GM21390 (cell line): ENCODE results near the gene SLC13A4.
"Not testable (repeated sequence)": the region's sequence is repeated elsewhere in the genome, so short reads cannot be mapped to it uniquely, and the experiment has no call there.

ENCODE experiments used
- ATAC-seq: cut with Tn5 transposase; IDR thresholded peaks from one replicate; pipeline ENCODE4 v1.9.1; 2021; ENCODE audit not compliant: unreplicated experiment

SLC13A4 gene

GRCh38 chr7:135697276-135698049, 30.5 kb downstream of the SLC13A4 start:
- ATAC-seq = no peak

- no peak for ATAC-seq
Measured at GRCh38 chr7:135693558-135693957, 34.4 kb downstream of the SLC13A4 start.

DNA sequence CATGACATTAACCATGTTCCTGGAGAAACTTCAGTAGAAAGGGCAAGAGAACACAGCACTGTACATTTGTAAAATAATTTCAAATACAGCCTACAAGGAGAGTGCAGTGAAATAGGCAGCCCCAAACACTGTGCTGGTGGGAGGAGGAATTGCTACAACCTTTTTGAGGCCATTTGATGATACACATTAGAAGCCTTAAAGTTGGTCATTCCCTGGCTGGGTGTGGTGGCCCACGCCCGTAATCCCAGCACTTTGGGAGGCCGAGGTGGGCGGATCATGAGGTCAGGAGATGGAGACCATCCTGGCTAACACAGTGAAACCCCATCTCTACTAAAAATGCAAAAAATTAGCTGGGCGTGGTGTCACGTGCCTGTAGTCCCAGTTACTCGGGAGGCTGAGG, 35.4 kb downstream of the SLC13A4 start:
- not testable (repeated sequence) for ATAC-seq

DNA sequence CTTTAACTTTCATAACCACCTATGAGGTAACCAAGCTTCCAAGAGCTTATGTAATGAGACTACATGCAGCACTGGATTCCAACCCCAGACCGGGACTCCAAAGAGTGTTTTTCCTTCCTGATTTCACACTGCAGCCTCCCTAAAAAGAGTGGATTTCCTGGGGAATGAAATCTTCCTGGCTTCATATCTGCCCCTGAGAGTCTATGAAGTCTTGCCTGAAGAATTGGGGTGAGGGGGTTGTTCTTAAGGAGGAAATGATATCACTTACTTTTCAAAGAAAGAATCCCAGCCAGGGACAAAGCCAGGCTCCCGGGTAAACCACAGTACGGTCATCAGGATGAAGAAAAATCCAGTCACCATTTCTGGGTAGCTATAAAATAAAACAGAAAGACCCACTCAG, 35.9 kb downstream of the SLC13A4 start:
- ATAC-seq = no peak

DNA sequence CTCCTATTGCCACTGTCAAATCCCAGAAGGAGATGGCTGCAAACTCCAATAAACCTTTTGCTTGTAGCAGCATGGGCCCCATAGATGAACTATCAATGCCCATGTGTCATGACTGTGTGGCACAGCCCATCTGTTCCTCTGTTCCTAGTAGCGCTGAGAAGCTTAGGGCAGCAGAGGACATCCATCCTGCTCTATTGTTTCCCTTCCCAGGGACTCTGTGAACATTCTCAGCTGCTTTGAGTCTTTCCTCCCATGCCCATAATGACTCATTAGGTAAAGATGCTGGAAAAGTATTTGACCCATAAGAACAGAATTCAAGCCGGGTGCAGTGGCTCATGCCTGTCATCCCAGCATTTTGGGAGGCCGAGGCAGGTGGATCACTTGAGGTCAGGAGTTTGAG, 37.4 kb downstream of the SLC13A4 start:
- no peak for ATAC-seq

GRCh38 chr7:135687466-135687865, 40.5 kb downstream of the SLC13A4 start:
- ATAC-seq = no peak

GRCh38 chr7:135685306-135686084, 42.5 kb downstream of the SLC13A4 start:
- no peak for ATAC-seq

DNA sequence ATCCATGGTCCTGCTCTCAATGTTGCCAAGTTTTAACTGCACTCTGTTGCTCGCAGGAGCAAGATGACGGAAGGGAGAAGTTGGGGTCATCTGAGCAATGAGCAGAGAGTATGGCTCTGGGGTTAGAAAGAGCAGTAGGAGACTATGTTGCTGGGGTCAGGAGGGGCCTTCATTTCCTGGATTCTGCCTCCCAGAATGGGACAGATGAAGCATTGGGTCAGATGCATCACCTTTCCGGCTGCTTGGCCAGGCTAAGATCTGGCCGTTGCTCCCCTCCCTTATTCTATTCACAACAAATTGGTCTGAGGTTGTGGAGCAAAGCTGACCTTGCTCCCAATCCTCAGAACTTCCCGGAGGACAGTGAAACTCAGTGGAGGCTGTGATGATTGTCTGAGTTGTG, 43.3 kb downstream of the SLC13A4 start:
- no peak for ATAC-seq

DNA sequence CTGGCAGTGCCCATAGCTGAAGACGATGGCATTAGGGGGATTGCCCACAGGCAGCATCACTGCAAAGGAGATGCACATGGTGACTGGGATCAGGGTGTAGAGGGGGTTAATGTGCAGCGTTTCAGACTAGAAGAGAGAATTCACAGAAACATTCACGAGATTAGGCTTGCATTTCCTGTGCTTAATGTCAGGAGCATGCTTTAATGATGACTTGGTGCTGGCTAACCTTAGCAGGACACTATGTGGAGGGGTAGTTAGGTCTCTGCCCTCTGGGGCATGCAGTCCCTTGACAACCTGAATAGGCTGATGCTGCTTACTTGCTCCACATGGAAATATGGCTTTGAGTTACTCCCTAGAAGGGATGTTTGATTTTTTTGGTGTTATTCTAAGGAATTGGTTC, 43.9 kb downstream of the SLC13A4 start:
- no peak for ATAC-seq

- ATAC-seq = no peak
Measured at GRCh38 chr7:135683609-135684008, 44.4 kb downstream of the SLC13A4 start.

GRCh38 chr7:135682191-135682590, 45.8 kb downstream of the SLC13A4 start:
- no peak for ATAC-seq

- ATAC-seq = no peak
Measured at GRCh38 chr7:135681762-135682161, 46.2 kb downstream of the SLC13A4 start.

- no peak for ATAC-seq
Measured at GRCh38 chr7:135678612-135679575, 49.1 kb downstream of the SLC13A4 start.

DNA sequence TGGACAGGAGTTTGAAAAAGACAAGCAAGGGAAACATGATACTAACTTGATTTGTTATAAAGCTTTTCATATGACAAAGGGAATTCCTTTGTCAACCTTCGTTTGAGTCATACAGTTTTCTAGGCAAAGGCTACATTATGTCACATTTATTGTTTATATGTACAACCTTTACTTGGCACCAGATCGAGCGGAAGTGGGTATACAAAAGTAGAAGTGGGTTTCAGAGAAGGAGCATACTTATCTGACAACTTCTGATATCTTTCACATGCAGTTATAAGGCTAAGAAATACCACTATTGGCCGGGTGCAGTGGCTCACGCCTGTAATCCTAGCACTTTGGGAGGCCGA, 54.7 kb downstream of the SLC13A4 start:
- ATAC-seq = no peak

DNA sequence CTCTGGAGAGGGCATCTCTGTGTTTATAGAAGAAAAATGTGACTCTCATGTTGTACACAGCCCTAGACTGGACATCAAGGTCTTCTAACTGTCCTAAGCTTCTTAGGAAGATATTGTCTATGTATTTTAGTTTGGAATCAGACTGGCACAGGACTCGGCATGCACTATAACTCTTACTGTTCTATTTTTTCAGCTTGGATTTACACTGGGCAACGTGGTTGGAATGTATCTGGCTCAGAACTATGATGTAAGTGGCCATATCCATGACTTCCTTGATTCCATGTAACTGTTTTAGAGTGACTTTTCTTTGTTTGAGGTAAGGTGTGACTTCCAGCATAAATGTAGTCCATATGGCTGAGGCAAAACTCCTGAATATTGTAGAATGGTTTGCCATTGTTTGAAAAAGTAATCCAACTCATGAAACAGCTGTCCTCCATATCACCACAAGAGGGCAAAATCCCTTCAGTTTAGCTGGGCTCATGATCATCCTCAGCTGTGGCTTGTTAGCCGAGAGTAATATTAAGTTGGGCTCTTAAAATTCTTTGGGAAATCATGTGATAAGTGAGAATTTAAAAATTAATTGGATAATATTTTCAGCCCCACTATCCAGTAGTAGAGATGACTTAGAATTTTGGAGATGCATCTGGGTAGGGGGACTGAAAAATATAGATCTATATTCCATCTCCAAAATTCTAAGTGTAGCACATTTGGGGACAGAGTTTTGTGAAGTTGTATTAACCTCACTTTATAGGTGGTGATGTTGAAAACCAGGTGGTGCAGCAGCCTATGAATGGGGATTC, 55.2 kb downstream of the SLC13A4 start:
- ATAC-seq = no peak

DNA sequence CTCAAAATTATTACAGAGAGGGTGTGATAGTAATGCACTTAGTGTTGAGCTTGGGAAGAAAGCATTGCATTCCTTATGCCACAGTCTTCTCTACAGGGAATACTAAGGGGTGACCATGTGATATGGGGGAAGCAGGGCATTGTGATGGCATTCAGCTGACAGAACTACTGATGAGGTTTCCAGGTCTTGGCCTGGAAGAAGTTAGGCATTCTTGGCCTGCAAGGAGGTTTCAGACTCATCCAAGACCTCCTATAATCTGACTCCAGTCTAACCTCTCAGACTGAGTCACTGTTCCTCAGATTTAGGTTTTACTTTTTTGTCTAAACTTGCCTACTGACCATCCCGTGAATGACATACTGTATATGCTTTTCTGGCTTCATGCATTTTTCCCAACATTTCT, 57.8 kb downstream of the SLC13A4 start:
- ATAC-seq = no peak

- ATAC-seq = no peak
Measured at GRCh38 chr7:135669774-135670173, 58.2 kb downstream of the SLC13A4 start.

DNA sequence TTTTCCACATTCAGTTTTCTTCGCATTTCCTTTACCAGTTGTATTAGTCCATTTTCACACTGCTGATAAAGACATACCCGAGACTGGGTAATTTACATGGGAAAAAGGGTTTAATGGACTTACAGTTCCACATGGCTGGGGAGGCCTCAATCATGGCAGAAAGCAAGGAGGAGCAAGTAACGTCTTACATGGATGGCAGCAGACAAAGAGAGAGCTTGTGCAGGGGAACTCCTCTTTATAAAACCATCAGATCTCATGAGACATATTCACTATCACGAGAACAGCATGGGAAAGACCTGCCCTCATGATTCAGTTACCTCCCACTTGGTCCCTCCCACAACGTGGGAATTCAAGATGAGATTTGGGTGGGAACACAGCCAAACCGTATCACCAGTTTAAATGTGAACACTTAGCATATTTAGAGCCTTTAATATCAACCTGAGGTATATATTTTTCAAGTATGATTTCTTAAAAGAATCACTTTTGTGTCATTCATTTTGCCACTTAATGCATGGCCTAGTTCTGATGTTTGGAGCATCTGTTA, 59.1 kb downstream of the SLC13A4 start:
- ATAC-seq = not testable (repeated sequence)

DNA sequence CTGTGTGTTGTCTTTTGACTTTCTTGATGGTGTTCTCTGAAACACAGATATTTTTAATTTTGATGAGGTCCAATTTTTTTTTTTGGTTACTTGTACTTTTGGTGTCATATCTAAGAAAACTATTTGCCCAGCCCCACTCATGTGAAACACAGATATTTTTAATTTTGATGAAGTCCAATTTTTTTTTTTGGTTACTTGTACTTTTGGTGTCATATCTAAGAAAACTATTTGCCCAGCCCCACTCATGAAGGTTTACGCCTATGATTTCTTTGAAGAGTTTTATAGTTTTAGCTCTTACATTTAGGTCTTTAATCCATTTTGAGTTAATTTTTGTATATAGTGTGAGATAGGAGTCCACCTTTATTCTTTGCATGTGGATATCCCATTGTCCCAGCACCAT, 60.4 kb downstream of the SLC13A4 start:
- ATAC-seq = not testable (repeated sequence)

- ATAC-seq = no peak
Measured at GRCh38 chr7:135666846-135667245, 61.1 kb downstream of the SLC13A4 start.
